ENCODE measurements around the gene IPO4. TPM values are rescaled to one million over a fixed set of nuclear protein-coding genes. Genes with fewer than 3 reads are reported as not detected.

Gene IPO4
- total and polyA plus RNA-seq, 2 experiments from 2014 or later = 34.2 to 105 TPM

GRCh38 chr14:24172871-24173281 lies 15.7 kb downstream of the IPO4 start:
- peaks cover 7% of the 10 kb centered on the region; the same call in 1 of the 2 replicates for H3F3A ChIP-seq (replicated peaks; ENCODE audit: low read depth)
- H3K4me1 Mint-ChIP-seq = peaks cover 4% of the 10 kb centered on the region; the same call in 1 of the 3 replicates
- H4K20me1 ChIP-seq (replicated peaks; ENCODE audit: insufficient read depth) = no peaks in the 10 kb centered on the region; the same call in 1 of the 2 replicates
- 0 out of 2 replicates have a peak, but pooled peaks cover 3% of the 10 kb centered on the region for H3K4me1 ChIP-seq (ENCODE audit: insufficient read depth)
- no peak overlapping the region; the same call in 1 of the 2 replicates for H2AFZ ChIP-seq
- no peak for DNase-seq (ENCODE audit: low spot score)
- H3K4me3 ChIP-seq = peak overlapping the region; percentile 81
- H3K27ac ChIP-seq (ENCODE audit: low read depth) = no peak overlapping the region
- peak overlapping the region; percentile 87 for H3K4me3 Mint-ChIP-seq
- no peaks in the 10 kb centered on the region for H3K9me2 ChIP-seq (ENCODE audit: insufficient read depth)
- H3K27me3 Mint-ChIP-seq (ENCODE audit: insufficient read depth, low read depth, poor library complexity) = peaks cover 21% of the 10 kb centered on the region
- ATAC-seq = no peak
- no peaks in the 10 kb centered on the region for H3K27me3 ChIP-seq (ENCODE audit: insufficient read depth)
- H3K36me3 ChIP-seq (ENCODE audit: insufficient read depth) = no peaks in the 10 kb centered on the region
- no peak for TF ChIP-seq ETS1 (IDR thresholded peaks at IDR 0.05)
- no peaks in the 10 kb centered on the region for H3K79me2 ChIP-seq (replicated peaks; ENCODE audit: insufficient read depth)
- H3K4me2 ChIP-seq = peak overlapping the region; percentile 100
- no peaks in the 10 kb centered on the region for H3K9me3 Mint-ChIP-seq
- H3K27ac Mint-ChIP-seq = no peak overlapping the region
- peaks cover 18% of the 10 kb centered on the region for H3K36me3 Mint-ChIP-seq (ENCODE audit: low read depth)

GRCh38 chr14:24172261-24172860 lies 16.3 kb downstream of the IPO4 start:
- Mint-ChIP-seq H3K36me3 (ENCODE audit: low read depth) (peaks cover 16% of the 10 kb centered on the region; the same call in 2 of the 3 replicates), H3K9me3 (no peaks in the 10 kb centered on the region), H3K4me1 (peaks cover 4% of the 10 kb centered on the region; the same call in 1 of the 3 replicates), H3K27ac (no peak overlapping the region), H3K4me3 (peak overlapping the region; percentile 87), H3K27me3 (ENCODE audit: insufficient read depth, low read depth, poor library complexity) (peaks cover 19% of the 10 kb centered on the region)
- no peaks in the 10 kb centered on the region for H3K79me2 ChIP-seq (replicated peaks; ENCODE audit: insufficient read depth)
- peak overlapping the region; percentile 81 for H3K4me3 ChIP-seq
- peaks cover 7% of the 10 kb centered on the region; the same call in 1 of the 2 replicates for H3F3A ChIP-seq (replicated peaks; ENCODE audit: low read depth)
- peak; percentile 16 for ATAC-seq
- H4K20me1 ChIP-seq (replicated peaks; ENCODE audit: insufficient read depth) = no peaks in the 10 kb centered on the region; the same call in 1 of the 2 replicates
- peak overlapping the region; percentile 100 for H3K4me2 ChIP-seq
- H2AFZ ChIP-seq = peak overlapping the region; percentile 99
- no peaks in the 10 kb centered on the region for H3K27me3 ChIP-seq (ENCODE audit: insufficient read depth)
- H3K27ac ChIP-seq (ENCODE audit: low read depth) = no peak overlapping the region
- 0 out of 2 replicates have a peak, but pooled peaks cover 3% of the 10 kb centered on the region for H3K4me1 ChIP-seq (ENCODE audit: insufficient read depth)
- no peaks in the 10 kb centered on the region for H3K36me3 ChIP-seq (ENCODE audit: insufficient read depth)
- H3K9me2 ChIP-seq (ENCODE audit: insufficient read depth) = no peaks in the 10 kb centered on the region
- DNase-seq (ENCODE audit: low spot score) = peak; percentile 51
- no peak for TF ChIP-seq STAT1 (IDR thresholded peaks at IDR 0.05; ENCODE audit: unreplicated experiment)
- TF ChIP-seq EZH2 (IDR thresholded peaks at IDR 0.05; ENCODE audit: low read depth, unreplicated experiment) = no peak
- no peak for TF ChIP-seq JUNB (IDR thresholded peaks at IDR 0.05; ENCODE audit: unreplicated experiment)
- TF ChIP-seq ZNF331 (CRISPR knock-in tag; IDR thresholded peaks at IDR 0.05; ENCODE audit: low read depth) = no peak
- no peak for TF ChIP-seq ZNF114 (CRISPR knock-in tag; IDR thresholded peaks at IDR 0.05)
- TF ChIP-seq CREB1 (CRISPR knock-in tag; IDR thresholded peaks at IDR 0.05; ENCODE audit: low read depth) = no peak
- no peak for TF ChIP-seq REST (IDR thresholded peaks at IDR 0.05; ENCODE audit: unreplicated experiment)
- TF ChIP-seq EZH2phosphoT487 (IDR thresholded peaks at IDR 0.05; ENCODE audit: unreplicated experiment) = no peak
- no peak for TF ChIP-seq NANOG (IDR thresholded peaks at IDR 0.05; ENCODE audit: borderline replicate concordance)
- TF ChIP-seq CTCF (conservative IDR thresholded peaks at IDR 0.05; ENCODE audit: low read depth in 2 of 2) = no peak
